ENCODE measurements around the gene IVD.

IVD gene

GRCh38 chr15:40360015-40360414 is 45.6 kb upstream of the IVD start:
- ChIA-PET CTCF (interaction anchor here (1.0 to 10.9 kb wide), 3 partner anchors 19 to 81 kb away, joined by 3 to 139 read pairs (median 4); partner anchors contain the start of gene CCDC9B), POLR2A (no interaction called here)
- H3K4me1 ChIP-seq (ENCODE audit: control extremely low read depth in 1 of 4, control insufficient read depth in 4 of 4, insufficient read depth in 4 of 4, low read length in 3 of 4) = peaks cover 0 to 22% (median 15%) of the 10 kb centered on the region in 4 experiments
- WGBS (ENCODE audit: insufficient coverage) = 98% methylated on average over 4 of the region's 4 CpGs
- no peak for DNase-seq
- no peaks in the 10 kb centered on the region for H3K9me3 ChIP-seq (ENCODE audit: control extremely low read depth in 1 of 5, control insufficient read depth in 4 of 5, insufficient read depth in 2 of 5, low read depth in 1 of 5, low read length in 4 of 5)
- peaks cover 0 to 4% (median 0%) of the 10 kb centered on the region in 4 experiments for H3K36me3 ChIP-seq (ENCODE audit: control insufficient read depth in 4 of 4, insufficient read depth in 4 of 4, low read length in 3 of 4)
- peaks cover 0 to 2% (median 0%) of the 10 kb centered on the region in 5 experiments for H3K27me3 ChIP-seq (replicated peaks in 2 of 5; ENCODE audit: control insufficient read depth in 4 of 5, insufficient read depth in 5 of 5, low read length in 4 of 5)
- H3K4me3 ChIP-seq (ENCODE audit: control insufficient read depth in 1 of 7, extremely low read depth in 1 of 7, insufficient read depth in 4 of 7, low read depth in 2 of 7, low read length in 6 of 7) = no peak overlapping the region
- H3K27ac ChIP-seq (ENCODE audit: insufficient read depth in 1 of 2, low read depth in 1 of 2, low read length in 2 of 2, poor library complexity in 1 of 2, severe bottlenecking in 2 of 2) = no peak overlapping the region

- Histone ChIP-seq H3K9me3 (ENCODE audit: control extremely low read depth in 1 of 5, control insufficient read depth in 4 of 5, insufficient read depth in 2 of 5, low read depth in 1 of 5, low read length in 4 of 5) (no peaks in the 10 kb centered on the region), H3K27me3 (replicated peaks in 2 of 5; ENCODE audit: control insufficient read depth in 4 of 5, insufficient read depth in 5 of 5, low read length in 4 of 5) (peaks cover 0 to 2% (median 0%) of the 10 kb centered on the region in 5 experiments), H3K36me3 (ENCODE audit: control insufficient read depth in 4 of 4, insufficient read depth in 4 of 4, low read length in 3 of 4) (peaks cover 0 to 4% (median 0%) of the 10 kb centered on the region in 4 experiments), H3K27ac (ENCODE audit: insufficient read depth in 1 of 2, low read depth in 1 of 2, low read length in 2 of 2, poor library complexity in 1 of 2, severe bottlenecking in 2 of 2) (no peak overlapping the region), H3K4me1 (ENCODE audit: control extremely low read depth in 1 of 4, control insufficient read depth in 4 of 4, insufficient read depth in 4 of 4, low read length in 3 of 4) (peaks cover 0 to 19% (median 14%) of the 10 kb centered on the region in 4 experiments), H3K4me3 (ENCODE audit: control insufficient read depth in 1 of 7, extremely low read depth in 1 of 7, insufficient read depth in 4 of 7, low read depth in 2 of 7, low read length in 6 of 7) (no peak overlapping the region)
- no peak for DNase-seq
- 83% methylated on average over 2 of the region's 2 CpGs for WGBS (ENCODE audit: insufficient coverage)
- ChIA-PET POLR2A (no interaction called here), CTCF (interaction anchor here (1.1 to 10.9 kb wide), 2 partner anchors 15 to 20 kb away, joined by 3 to 139 read pairs; partner anchors contain the start of gene CCDC9B)
These were observed 44.0 kb upstream of the IVD start for GRCh38 chr15:40361640-40362039.

- POLR2A ChIA-PET = no interaction called here
- H3K36me3 ChIP-seq (ENCODE audit: control insufficient read depth in 4 of 4, insufficient read depth in 4 of 4, low read length in 3 of 4) = peaks cover 0 to 4% (median 0%) of the 10 kb centered on the region in 4 experiments
- no peak overlapping the region for H3K27ac ChIP-seq (ENCODE audit: insufficient read depth in 1 of 2, low read depth in 1 of 2, low read length in 2 of 2, poor library complexity in 1 of 2, severe bottlenecking in 2 of 2)
- H3K27me3 ChIP-seq (replicated peaks in 2 of 5; ENCODE audit: control insufficient read depth in 4 of 5, insufficient read depth in 5 of 5, low read length in 4 of 5) = peaks cover 0 to 2% (median 0%) of the 10 kb centered on the region in 5 experiments
- 100% methylated on average over 5 of the region's 8 CpGs for WGBS (ENCODE audit: insufficient coverage)
- CTCF ChIA-PET = interaction anchor here (1.3 to 7.7 kb wide), 4 partner anchors 9 to 59 kb away, joined by 4 to 112 read pairs (median 45); partner anchors contain the start of genes CCDC9B and PHGR1
- no peaks in the 10 kb centered on the region for H3K9me3 ChIP-seq (ENCODE audit: control extremely low read depth in 1 of 5, control insufficient read depth in 4 of 5, insufficient read depth in 2 of 5, low read depth in 1 of 5, low read length in 4 of 5)
- DNase-seq = no peak
- peaks cover 4 to 23% (median 20%) of the 10 kb centered on the region in 4 experiments for H3K4me1 ChIP-seq (ENCODE audit: control extremely low read depth in 1 of 4, control insufficient read depth in 4 of 4, insufficient read depth in 4 of 4, low read length in 3 of 4)
- no peak overlapping the region for H3K4me3 ChIP-seq (ENCODE audit: control insufficient read depth in 1 of 7, extremely low read depth in 1 of 7, insufficient read depth in 4 of 7, low read depth in 2 of 7, low read length in 6 of 7)
These were observed 42.0 kb upstream of the IVD start for GRCh38 chr15:40363611-40364010.

GRCh38 chr15:40364251-40364650 is 41.3 kb upstream of the IVD start:
- no peaks in the 10 kb centered on the region for H3K27me3 ChIP-seq (replicated peaks in 2 of 5; ENCODE audit: control insufficient read depth in 4 of 5, insufficient read depth in 5 of 5, low read length in 4 of 5)
- 89% methylated on average over 5 of the region's 6 CpGs for WGBS (ENCODE audit: insufficient coverage)
- H3K9me3 ChIP-seq (ENCODE audit: control extremely low read depth in 1 of 5, control insufficient read depth in 4 of 5, insufficient read depth in 2 of 5, low read depth in 1 of 5, low read length in 4 of 5) = no peaks in the 10 kb centered on the region
- peaks cover 0 to 4% (median 0%) of the 10 kb centered on the region in 4 experiments for H3K36me3 ChIP-seq (ENCODE audit: control insufficient read depth in 4 of 4, insufficient read depth in 4 of 4, low read length in 3 of 4)
- H3K4me3 ChIP-seq (ENCODE audit: control insufficient read depth in 1 of 7, extremely low read depth in 1 of 7, insufficient read depth in 4 of 7, low read depth in 2 of 7, low read length in 6 of 7) = no peak overlapping the region
- CTCF ChIA-PET = interaction anchor here (1.3 to 7.7 kb wide), 5 partner anchors 9 to 59 kb away, joined by 3 to 112 read pairs (median 5); partner anchors contain the start of genes CCDC9B and PHGR1
- no peak overlapping the region for H3K27ac ChIP-seq (ENCODE audit: insufficient read depth in 1 of 2, low read depth in 1 of 2, low read length in 2 of 2, poor library complexity in 1 of 2, severe bottlenecking in 2 of 2)
- peaks cover 4 to 20% (median 16%) of the 10 kb centered on the region in 4 experiments for H3K4me1 ChIP-seq (ENCODE audit: control extremely low read depth in 1 of 4, control insufficient read depth in 4 of 4, insufficient read depth in 4 of 4, low read length in 3 of 4)
- no peak for DNase-seq
- POLR2A ChIA-PET = no interaction called here

GRCh38 chr15:40365016-40365415 is 40.6 kb upstream of the IVD start:
- CTCF ChIA-PET = interaction anchor here (0.9 to 7.7 kb wide), 10 partner anchors 9 to 82 kb away, joined by 3 to 112 read pairs (median 4); partner anchors contain the start of genes ANKRD63, CCDC9B, DISP2 and INAFM2

GRCh38 chr15:40365624-40366456 is 39.8 kb upstream of the IVD start:
- DNase-seq = no peak
- peaks cover 0 to 4% (median 0%) of the 10 kb centered on the region in 4 experiments for H3K36me3 ChIP-seq (ENCODE audit: control insufficient read depth in 4 of 4, insufficient read depth in 4 of 4, low read length in 3 of 4)
- H3K9me3 ChIP-seq (ENCODE audit: control extremely low read depth in 1 of 5, control insufficient read depth in 4 of 5, insufficient read depth in 2 of 5, low read depth in 1 of 5, low read length in 4 of 5) = no peaks in the 10 kb centered on the region
- H3K4me3 ChIP-seq (ENCODE audit: control insufficient read depth in 1 of 7, extremely low read depth in 1 of 7, insufficient read depth in 4 of 7, low read depth in 2 of 7, low read length in 6 of 7) = no peak overlapping the region
- WGBS (ENCODE audit: insufficient coverage) = 98% methylated on average over 10 of the region's 11 CpGs
- no peaks in the 10 kb centered on the region for H3K27me3 ChIP-seq (replicated peaks in 2 of 5; ENCODE audit: control insufficient read depth in 4 of 5, insufficient read depth in 5 of 5, low read length in 4 of 5)
- ChIA-PET POLR2A (interaction anchor here (0.9 kb wide), 1 partner anchor 10 kb away, joined by 3 read pairs; no protein-coding TSS in a partner anchor), CTCF (interaction anchor here (0.8 to 7.7 kb wide), 16 partner anchors 10 to 83 kb away, joined by 3 to 112 read pairs (median 4); partner anchors contain the start of genes ANKRD63, CCDC9B, DISP2 and INAFM2)
- H3K4me1 ChIP-seq (ENCODE audit: control extremely low read depth in 1 of 4, control insufficient read depth in 4 of 4, insufficient read depth in 4 of 4, low read length in 3 of 4) = peaks cover 4 to 20% (median 16%) of the 10 kb centered on the region in 4 experiments
- H3K27ac ChIP-seq (ENCODE audit: insufficient read depth in 1 of 2, low read depth in 1 of 2, low read length in 2 of 2, poor library complexity in 1 of 2, severe bottlenecking in 2 of 2) = no peak overlapping the region

More at GRCh38 chr15:40365016-40365415, 40.6 kb upstream of the IVD start:
- 92% methylated on average over 5 of the region's 5 CpGs for WGBS (ENCODE audit: insufficient coverage)
- Histone ChIP-seq H3K4me1 (ENCODE audit: control extremely low read depth in 1 of 4, control insufficient read depth in 4 of 4, insufficient read depth in 4 of 4, low read length in 3 of 4) (peaks cover 4 to 20% (median 16%) of the 10 kb centered on the region in 4 experiments), H3K27ac (ENCODE audit: insufficient read depth in 1 of 2, low read depth in 1 of 2, low read length in 2 of 2, poor library complexity in 1 of 2, severe bottlenecking in 2 of 2) (no peak overlapping the region), H3K27me3 (replicated peaks in 2 of 5; ENCODE audit: control insufficient read depth in 4 of 5, insufficient read depth in 5 of 5, low read length in 4 of 5) (no peaks in the 10 kb centered on the region), H3K9me3 (ENCODE audit: control extremely low read depth in 1 of 5, control insufficient read depth in 4 of 5, insufficient read depth in 2 of 5, low read depth in 1 of 5, low read length in 4 of 5) (no peaks in the 10 kb centered on the region), H3K36me3 (ENCODE audit: control insufficient read depth in 4 of 4, insufficient read depth in 4 of 4, low read length in 3 of 4) (peaks cover 0 to 4% (median 0%) of the 10 kb centered on the region in 4 experiments), H3K4me3 (ENCODE audit: control insufficient read depth in 1 of 7, extremely low read depth in 1 of 7, insufficient read depth in 4 of 7, low read depth in 2 of 7, low read length in 6 of 7) (no peak overlapping the region)
- POLR2A ChIA-PET = interaction anchor here (0.9 kb wide), 1 partner anchor 9 kb away, joined by 3 read pairs; no protein-coding TSS in a partner anchor
- no peak for DNase-seq

Measured in common myeloid progenitor, CD34-positive (primary cell).